ENCODE results near the gene RPL7A.

GRCh38 chr9:133356391-133357091, 8.5 kb downstream of the RPL7A start, which contains the start of the genes SURF1 and SURF2:
- no peak for TF ChIP-seq CTCF (conservative IDR thresholded peaks at IDR 0.05; ENCODE audit: low read depth, low read length)
- TF ChIP-seq EZH2 (IDR thresholded peaks at IDR 0.05; ENCODE audit: borderline replicate concordance, low read depth, low read length, poor library complexity, severe bottlenecking): no peak
